Liver (tissue), 9 donors: ENCODE results near the gene SETBP1. TPM values are rescaled to one million over a fixed set of nuclear protein-coding genes. Genes with fewer than 3 reads are reported as not detected.

Source experiments
- DNase-seq: peaks from one replicate; pipeline ENCODE4 v3.0.0-alpha.2; 2017; ENCODE audit warnings: low spot score
- H3K27ac ChIP-seq, 2 donors: one replicate each; pipeline ENCODE4 v1.7.0; 2013; ENCODE audit warnings: inconsistent platforms in 2 of 2, low read length in 2 of 2, control low read depth in 1 of 2, low read depth in 1 of 2, mild to moderate bottlenecking in 1 of 2
- H3K27me3 ChIP-seq, 4 donors: one replicate each; pipeline versions ENCODE4 v1.6.1 to v1.7.0; 2013; ENCODE audit warnings: low read length in 3 of 4, inconsistent platforms in 1 of 4, mild to moderate bottlenecking in 1 of 4, moderate library complexity in 1 of 4; ENCODE audit not compliant: control insufficient read depth in 4 of 4, insufficient read depth in 4 of 4
- H3K36me3 ChIP-seq, 4 donors: one replicate each; pipeline versions ENCODE4 v1.6.1 to v1.7.0; 2013; ENCODE audit warnings: low read length in 3 of 4, mild to moderate bottlenecking in 3 of 4, low read depth in 1 of 4, moderate library complexity in 1 of 4; ENCODE audit not compliant: control insufficient read depth in 4 of 4, insufficient read depth in 3 of 4
- H3K4me1 ChIP-seq, 4 donors: one replicate each; pipeline versions ENCODE4 v1.6.1 to v1.7.0; 2013; ENCODE audit warnings: low read length in 3 of 4, mild to moderate bottlenecking in 3 of 4, moderate library complexity in 1 of 4; ENCODE audit not compliant: control insufficient read depth in 4 of 4, insufficient read depth in 4 of 4
- H3K4me3 ChIP-seq, 3 donors: one replicate each; pipeline versions ENCODE4 v1.6.1 to v1.7.0; 2013; ENCODE audit warnings: low read length in 3 of 3, control low read depth in 1 of 3, low read depth in 1 of 3, mild to moderate bottlenecking in 1 of 3
- H3K9ac ChIP-seq, 2 donors: one replicate each; pipeline ENCODE4 v1.7.0; 2013; ENCODE audit warnings: low read length in 2 of 2, mild to moderate bottlenecking in 2 of 2, moderate library complexity in 2 of 2, control low read depth in 1 of 2, low read depth in 1 of 2
- H3K9me3 ChIP-seq, 4 donors: one replicate each; pipeline versions ENCODE4 v1.6.1 to v1.7.0; 2013; ENCODE audit warnings: low read length in 3 of 4; ENCODE audit not compliant: control insufficient read depth in 4 of 4
- CTCF ChIP-seq: fragments of 150-350 bp; IDR thresholded peaks from 2 replicates; pipeline ENCODE4 v1.5.1; 2017; ENCODE audit warnings: improper control_type of control experiment, low read depth, low read length; ENCODE audit not compliant: missing input control
- EGR1 ChIP-seq, 2 donors: IDR thresholded peaks; 2 replicates each; pipeline ENCODE4 v1.6.1; 2016 to 2018; ENCODE audit warnings: antibody characterized with exemption in 2 of 2, low read depth in 2 of 2
- FOXA1 ChIP-seq: IDR thresholded peaks from 2 replicates; pipeline ENCODE4 v1.6.1; 2016; ENCODE audit warnings: antibody characterized with exemption
- FOXA2 ChIP-seq: IDR thresholded peaks from 2 replicates; pipeline ENCODE4 v1.6.1; 2016; ENCODE audit warnings: antibody characterized with exemption
- HNF4A ChIP-seq, 2 donors: conservative IDR thresholded peaks; 2 replicates each; pipeline ENCODE4 v1.6.1; 2016; ENCODE audit warnings: antibody characterized with exemption in 2 of 2, mild to moderate bottlenecking in 2 of 2
- JUND ChIP-seq, 2 donors: IDR thresholded peaks; 2 replicates each; pipeline ENCODE4 v1.6.1; 2016; ENCODE audit warnings: antibody characterized with exemption in 2 of 2
- NR2F2 ChIP-seq: IDR thresholded peaks from 2 replicates; pipeline ENCODE4 v1.6.1; 2016; ENCODE audit warnings: antibody characterized with exemption
- RAD21 ChIP-seq, 2 donors: IDR thresholded peaks; 2 replicates each; pipeline ENCODE4 v1.6.1; 2016; ENCODE audit warnings: antibody characterized with exemption in 2 of 2, mild to moderate bottlenecking in 2 of 2
- RXRA ChIP-seq, 2 donors: IDR thresholded peaks; 2 replicates each; pipeline ENCODE4 v1.6.1; 2017 to 2018; ENCODE audit warnings: antibody characterized with exemption in 2 of 2, mild to moderate bottlenecking in 1 of 2
- YY1 ChIP-seq: IDR thresholded peaks from 2 replicates; pipeline ENCODE4 v1.6.1; 2016; ENCODE audit warnings: antibody characterized with exemption, mild to moderate bottlenecking
- WGBS: extraction: QIAGEN DNeasy Blood & Tissue Kit; methylation state at CpG from one replicate; pipeline ENCODE4 v1.1.7; 2013; 5-methylcytosine and 5-hydroxymethylcytosine counted together
- polyA plus RNA-seq, 2 donors: library from polyadenylated mRNA; stranded (reverse) in 1 of 2; unstranded in 1 of 2; fragments of 200-250 nt in 1 of 2; fragments of >200 nt in 1 of 2; fragmentation: Nextera tagmentation in 1 of 2; extraction: Ambion mirVana in 1 of 2; gene quantifications; one replicate each; pipeline versions ENCODE4 v1.2.1 to v1.2.3, GENCODE V29; 2013 to 2015
- total RNA-seq, 2 donors: library from RNA; depleted of rRNA; stranded (reverse); fragments of >200 nt; gene quantifications; one replicate each; pipeline ENCODE4 v1.2.3, GENCODE V29; 2014
- TF ChIP-seq, protein P1 (sequence below): IDR thresholded peaks from 2 replicates; pipeline ENCODE4 v1.6.1; 2016; ENCODE audit warnings: antibody characterized with exemption, mild to moderate bottlenecking
- TF ChIP-seq, protein P2 (sequence below): IDR thresholded peaks from 2 replicates; pipeline ENCODE4 v1.6.1; 2016; ENCODE audit warnings: antibody characterized with exemption
- donor health status: healthy.
- donor health status: healthy.
- donor health status: healthy.
- donor health status: healthy.
- donor health status: healthy.

Gene SETBP1
- total and polyA plus RNA-seq, 4 donors = 2.5 to 15.8 (median 4.7) TPM

DNA sequence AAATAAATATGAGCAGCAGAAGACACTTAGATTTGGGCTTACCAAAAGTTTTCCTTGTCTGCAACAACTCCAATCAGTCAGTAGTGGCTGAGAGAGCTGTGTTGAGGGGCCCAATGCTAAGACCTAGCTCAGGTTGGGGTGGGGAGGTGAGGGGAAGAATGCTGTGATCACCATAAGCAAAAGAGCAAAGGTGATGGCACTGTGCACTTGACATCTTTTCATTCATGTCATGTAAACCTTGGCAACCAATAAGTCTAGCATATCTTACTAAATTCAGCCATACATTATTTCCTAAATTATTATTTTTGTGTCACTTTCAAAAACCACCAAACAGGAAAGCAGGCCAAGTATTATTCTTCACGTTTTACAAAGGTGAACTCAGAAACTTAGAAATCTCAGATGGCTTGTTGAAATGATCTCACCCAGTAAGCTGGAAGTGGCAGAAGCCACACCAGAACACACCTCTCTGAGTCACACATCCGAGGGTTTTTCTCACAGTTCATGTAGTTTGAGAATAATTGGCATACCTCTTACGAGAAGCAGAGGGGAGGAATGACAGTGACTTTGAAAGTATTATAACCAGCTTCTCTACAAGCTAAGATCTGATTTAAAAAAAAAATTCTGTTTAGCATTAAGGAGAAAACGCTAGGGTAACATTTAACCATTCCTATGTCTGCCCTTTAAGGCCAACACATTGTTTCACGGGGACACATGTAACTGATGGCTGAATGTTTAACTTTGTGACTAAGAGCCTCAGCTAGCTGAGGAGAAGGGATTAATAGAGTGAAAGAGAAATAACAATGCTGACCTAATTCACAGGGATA lies 43.3 kb upstream of the SETBP1 start:
- Histone ChIP-seq H3K27me3 (no peaks in the 10 kb centered on the region), H3K4me3 (no peak overlapping the region), H3K27ac (no peak overlapping the region), H3K9ac (no peak overlapping the region), H3K36me3 (no peaks in the 10 kb centered on the region), H3K4me1 (no peaks in the 10 kb centered on the region), H3K9me3 (no peaks in the 10 kb centered on the region)
- 68% methylated on average over 5 of the region's 5 CpGs for WGBS
- no peak for TF ChIP-seq NR2F2
- no peak for TF ChIP-seq FOXA2
- TF ChIP-seq, protein P1, sequence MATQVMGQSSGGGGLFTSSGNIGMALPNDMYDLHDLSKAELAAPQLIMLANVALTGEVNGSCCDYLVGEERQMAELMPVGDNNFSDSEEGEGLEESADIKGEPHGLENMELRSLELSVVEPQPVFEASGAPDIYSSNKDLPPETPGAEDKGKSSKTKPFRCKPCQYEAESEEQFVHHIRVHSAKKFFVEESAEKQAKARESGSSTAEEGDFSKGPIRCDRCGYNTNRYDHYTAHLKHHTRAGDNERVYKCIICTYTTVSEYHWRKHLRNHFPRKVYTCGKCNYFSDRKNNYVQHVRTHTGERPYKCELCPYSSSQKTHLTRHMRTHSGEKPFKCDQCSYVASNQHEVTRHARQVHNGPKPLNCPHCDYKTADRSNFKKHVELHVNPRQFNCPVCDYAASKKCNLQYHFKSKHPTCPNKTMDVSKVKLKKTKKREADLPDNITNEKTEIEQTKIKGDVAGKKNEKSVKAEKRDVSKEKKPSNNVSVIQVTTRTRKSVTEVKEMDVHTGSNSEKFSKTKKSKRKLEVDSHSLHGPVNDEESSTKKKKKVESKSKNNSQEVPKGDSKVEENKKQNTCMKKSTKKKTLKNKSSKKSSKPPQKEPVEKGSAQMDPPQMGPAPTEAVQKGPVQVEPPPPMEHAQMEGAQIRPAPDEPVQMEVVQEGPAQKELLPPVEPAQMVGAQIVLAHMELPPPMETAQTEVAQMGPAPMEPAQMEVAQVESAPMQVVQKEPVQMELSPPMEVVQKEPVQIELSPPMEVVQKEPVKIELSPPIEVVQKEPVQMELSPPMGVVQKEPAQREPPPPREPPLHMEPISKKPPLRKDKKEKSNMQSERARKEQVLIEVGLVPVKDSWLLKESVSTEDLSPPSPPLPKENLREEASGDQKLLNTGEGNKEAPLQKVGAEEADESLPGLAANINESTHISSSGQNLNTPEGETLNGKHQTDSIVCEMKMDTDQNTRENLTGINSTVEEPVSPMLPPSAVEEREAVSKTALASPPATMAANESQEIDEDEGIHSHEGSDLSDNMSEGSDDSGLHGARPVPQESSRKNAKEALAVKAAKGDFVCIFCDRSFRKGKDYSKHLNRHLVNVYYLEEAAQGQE = no peak
- TF ChIP-seq RAD21 (IDR thresholded peaks at IDR 0.05) = no peak
- no peak for TF ChIP-seq JUND (IDR thresholded peaks at IDR 0.05)
- no peak for TF ChIP-seq EGR1 (IDR thresholded peaks at IDR 0.05; ENCODE audit: low read depth in 2 of 2)
- DNase-seq = no peak

DNA sequence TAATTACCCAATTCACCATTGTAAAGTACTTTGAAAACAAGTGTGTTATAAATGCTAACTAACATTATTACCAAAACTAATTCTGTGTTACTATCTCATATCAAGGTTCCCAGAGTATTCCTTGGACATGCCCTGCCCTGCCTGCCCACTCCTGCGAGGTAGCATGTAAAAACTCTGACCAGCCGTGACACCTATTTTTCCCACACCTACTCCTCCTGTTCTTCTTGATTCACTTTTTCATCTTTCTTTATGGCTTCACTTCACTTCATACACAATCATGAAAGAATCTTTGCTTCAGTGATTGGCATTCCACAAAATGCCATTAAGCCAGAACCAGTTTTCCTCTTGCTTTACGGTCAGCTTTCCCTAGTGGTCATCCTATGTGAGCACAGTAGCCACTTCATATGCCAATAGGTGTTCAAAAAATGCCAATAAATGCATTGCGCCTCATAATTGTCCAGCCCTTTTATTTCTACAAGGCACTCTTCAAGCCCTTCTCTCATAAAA lies 42.6 kb upstream of the SETBP1 start:
- WGBS = 96% methylated on average over 4 of the region's 4 CpGs

More for the DNA sequence above, 42.6 kb upstream of the SETBP1 start:
- TF ChIP-seq NR2F2 = no peak
- TF ChIP-seq EGR1 (IDR thresholded peaks at IDR 0.05; ENCODE audit: low read depth in 2 of 2) = no peak
- TF ChIP-seq FOXA2 = no peak
- no peak for TF ChIP-seq HNF4A (conservative IDR thresholded peaks at IDR 0.05)
- TF ChIP-seq, protein P2, sequence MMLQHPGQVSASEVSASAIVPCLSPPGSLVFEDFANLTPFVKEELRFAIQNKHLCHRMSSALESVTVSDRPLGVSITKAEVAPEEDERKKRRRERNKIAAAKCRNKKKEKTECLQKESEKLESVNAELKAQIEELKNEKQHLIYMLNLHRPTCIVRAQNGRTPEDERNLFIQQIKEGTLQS = no peak
- no peak for TF ChIP-seq CTCF
- no peak for TF ChIP-seq YY1
- no peak for TF ChIP-seq JUND (IDR thresholded peaks at IDR 0.05)
- TF ChIP-seq, protein P1 = no peak
- TF ChIP-seq RXRA (IDR thresholded peaks at IDR 0.05) = no peak
- no peak for TF ChIP-seq FOXA1
- no peak for TF ChIP-seq RAD21 (IDR thresholded peaks at IDR 0.05)
- H3K27ac ChIP-seq = no peak overlapping the region
- H3K4me3 ChIP-seq = no peak overlapping the region
- H3K4me1 ChIP-seq = no peaks in the 10 kb centered on the region
- no peak for DNase-seq
- H3K27me3 ChIP-seq = no peaks in the 10 kb centered on the region
- no peaks in the 10 kb centered on the region for H3K9me3 ChIP-seq
- no peak overlapping the region for H3K9ac ChIP-seq
- no peaks in the 10 kb centered on the region for H3K36me3 ChIP-seq
